B cell (primary cell): ENCODE data around the gene SLC39A13.

ENCODE experiments used
- CTCF ChIP-seq: fragments of 200-600 bp; IDR thresholded peaks from one replicate; pipeline ENCODE4 v1.8.0; 2022; ENCODE audit warnings: antibody characterized with exemption, mild to moderate bottlenecking
- EZH2 ChIP-seq: IDR thresholded peaks from 2 replicates; pipeline ENCODE4 v1.6.1; 2012; ENCODE audit warnings: borderline replicate concordance, low read depth, mild to moderate bottlenecking, moderate library complexity, low read length; ENCODE audit not compliant: insufficient read depth, poor library complexity, severe bottlenecking

GRCh38 chr11:47403135-47403534, 5.3 kb upstream of the SLC39A13 start:
- TF ChIP-seq CTCF (no peak), EZH2 (no peak)
